Breast epithelium (tissue), 4 donors: ENCODE data around the gene ZNF318. TPM values are rescaled to one million over a fixed set of nuclear protein-coding genes. Genes with fewer than 3 reads are reported as not detected.
"Not testable (repeated sequence)": the region's sequence is repeated elsewhere in the genome, so short reads cannot be mapped to it uniquely, and the experiment has no call there.

Source experiments
- DNase-seq, 2 donors: peaks; one replicate each; pipeline ENCODE4 v3.0.0-alpha.2; 2019; ENCODE audit warnings: low spot score in 2 of 2
- H3K27ac ChIP-seq, 2 donors: fragments of 200-600 bp; sonication (generic) in 1 of 2; one replicate each; pipeline ENCODE4 v1.5.1; 2016 to 2019; ENCODE audit warnings: mild to moderate bottlenecking in 1 of 2
- H3K27me3 ChIP-seq, 2 donors: fragments of 200-600 bp; sonication (generic) in 1 of 2; one replicate each; pipeline versions ENCODE4 v1.5.1 to v1.6.0; 2017 to 2019; ENCODE audit warnings: control low read depth in 1 of 2, mild to moderate bottlenecking in 1 of 2
- H3K36me3 ChIP-seq: fragments of 200-600 bp; one replicate; pipeline ENCODE4 v1.5.1; 2019
- H3K4me1 ChIP-seq, 2 donors: fragments of 200-600 bp; sonication (generic); one replicate each; pipeline ENCODE4 v1.5.1; 2016 to 2019; ENCODE audit warnings: control low read depth in 1 of 2
- H3K4me3 ChIP-seq, 3 donors: fragments of 200-600 bp; sonication (generic); 1 replicate in 2 of 3; 2 replicates in 1 of 3; pipeline ENCODE4 v1.5.1; 2016 to 2019; ENCODE audit warnings: mild to moderate bottlenecking in 3 of 3, moderate library complexity in 2 of 3
- H3K9me3 ChIP-seq, 2 donors: fragments of 200-600 bp; sonication (generic) in 1 of 2; one replicate each; pipeline ENCODE4 v1.5.1; 2016 to 2019; ENCODE audit warnings: control low read depth in 1 of 2
- CTCF ChIP-seq, 3 donors: fragments of 450-650 bp; IDR thresholded peaks; one replicate each; pipeline ENCODE4 v1.5.1; 2016 to 2017; ENCODE audit warnings: antibody characterized with exemption in 3 of 3, mild to moderate bottlenecking in 3 of 3, moderate library complexity in 3 of 3
- POLR2A ChIP-seq: fragments of 450-650 bp; IDR thresholded peaks from one replicate; pipeline ENCODE4 v1.6.1; 2016; ENCODE audit warnings: antibody characterized with exemption, mild to moderate bottlenecking, moderate library complexity
- POLR2AphosphoS5 ChIP-seq, 3 donors: sonication (generic); formaldehyde crosslinking; IDR thresholded peaks; one replicate each; pipeline ENCODE4 v1.6.1; 2017; ENCODE audit warnings: antibody characterized with exemption in 3 of 3
- intact Hi-C: fragments of 100-400 bp; cut with DNase I; formaldehyde crosslinking; loops from one replicate; pipeline ENCODE4 v1.15.1; 2023; ENCODE audit warnings: low total_unique reads
- total RNA-seq, 3 donors: library from RNA; depleted of rRNA; stranded (reverse); fragments of >200 nt; gene quantifications; one replicate each; pipeline ENCODE4 v1.1.0, GENCODE V29; 2016

The ZNF318 gene
- total RNA-seq, 3 donors from 2014 or later, result 15.4 to 19.5 (median 17.4) TPM

GRCh38 chr6:43378631-43379030 lies 9.2 kb upstream of the ZNF318 start:
- intact Hi-C loops, result no loop called here
- DNase-seq, result no peak
- Histone ChIP-seq H3K27ac (no peak overlapping the region), H3K27me3 (no peaks in the 10 kb centered on the region), H3K9me3 (no peaks in the 10 kb centered on the region), H3K36me3 (no peaks in the 10 kb centered on the region), H3K4me3 (no peak overlapping the region), H3K4me1 (no peaks in the 10 kb centered on the region)
- TF ChIP-seq POLR2AphosphoS5 (IDR thresholded peaks at IDR 0.05) (no peak), CTCF (IDR thresholded peaks at IDR 0.05) (no peak), POLR2A (no peak)

DNA sequence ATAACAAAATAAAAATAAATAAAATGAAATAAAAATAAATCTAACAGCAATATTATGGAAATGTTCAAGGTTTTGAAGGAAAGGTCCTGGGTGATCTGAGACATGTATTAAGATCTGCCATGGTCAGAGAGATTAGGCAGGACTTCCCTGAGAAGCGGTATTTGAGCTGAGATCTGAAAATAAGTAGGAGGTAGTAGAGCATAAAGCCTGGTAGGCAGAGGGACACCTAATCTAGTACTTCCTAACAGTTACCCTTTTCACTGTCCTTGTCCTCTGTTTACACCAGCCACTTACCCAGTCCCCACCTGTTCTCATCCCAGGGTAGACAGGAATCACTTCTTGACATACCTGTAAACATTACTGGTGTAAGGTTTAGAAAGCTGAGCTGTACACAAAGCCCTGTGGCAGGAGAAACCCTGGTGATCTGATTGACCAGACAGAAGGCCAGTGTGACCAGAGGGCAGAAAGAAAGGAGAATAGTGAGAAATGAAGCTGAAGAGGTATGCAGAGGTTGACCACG lies 8.3 kb upstream of the ZNF318 start:
- no peaks in the 10 kb centered on the region for H3K9me3 ChIP-seq
- H3K4me3 ChIP-seq, result no peak overlapping the region
- intact Hi-C loops, result no loop called here
- H3K4me1 ChIP-seq, result no peaks in the 10 kb centered on the region
- no peak for DNase-seq
- TF ChIP-seq POLR2AphosphoS5 (IDR thresholded peaks at IDR 0.05), result no peak
- no peaks in the 10 kb centered on the region for H3K36me3 ChIP-seq
- H3K27ac ChIP-seq, result no peak overlapping the region
- no peaks in the 10 kb centered on the region for H3K27me3 ChIP-seq

DNA sequence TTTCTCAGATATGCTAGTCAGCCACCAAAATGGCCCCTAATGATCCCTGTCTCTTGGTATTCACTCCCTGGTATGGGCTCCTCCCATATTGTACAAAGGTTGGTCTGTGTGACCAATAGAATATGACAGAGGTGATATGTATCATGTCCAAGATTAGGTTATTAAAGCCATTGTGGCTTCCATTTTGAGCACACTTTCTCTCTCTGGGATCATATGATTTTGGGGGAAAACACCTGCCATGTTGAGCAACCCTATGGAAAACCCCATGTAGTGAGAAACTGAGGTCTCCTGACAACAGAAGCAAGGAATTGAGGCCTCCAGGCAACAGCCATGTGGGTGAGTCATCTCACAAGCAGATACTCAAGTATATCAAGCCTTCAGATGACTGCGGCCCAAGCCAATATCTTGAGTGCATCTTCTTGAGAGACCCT lies 7.1 kb upstream of the ZNF318 start:
- Histone ChIP-seq H3K4me3 (no peak overlapping the region), H3K27me3 (no peaks in the 10 kb centered on the region), H3K4me1 (no peaks in the 10 kb centered on the region), H3K27ac (no peak overlapping the region), H3K9me3 (no peaks in the 10 kb centered on the region), H3K36me3 (no peaks in the 10 kb centered on the region)
- intact Hi-C loops, result no loop called here
- no peak for TF ChIP-seq POLR2AphosphoS5 (IDR thresholded peaks at IDR 0.05)
- no peak for TF ChIP-seq CTCF (IDR thresholded peaks at IDR 0.05)
- no peak for TF ChIP-seq POLR2A
- no peak for DNase-seq

- H3K4me1 ChIP-seq, result no peaks in the 10 kb centered on the region
- no peak for DNase-seq
- intact Hi-C loops, result no loop called here
- H3K4me3 ChIP-seq, result no peak overlapping the region
- TF ChIP-seq POLR2AphosphoS5 (IDR thresholded peaks at IDR 0.05), result no peak
- TF ChIP-seq CTCF (IDR thresholded peaks at IDR 0.05), result no peak
- no peak for TF ChIP-seq POLR2A
- no peak overlapping the region for H3K27ac ChIP-seq
- no peaks in the 10 kb centered on the region for H3K27me3 ChIP-seq
- no peaks in the 10 kb centered on the region for H3K9me3 ChIP-seq
- H3K36me3 ChIP-seq, result no peaks in the 10 kb centered on the region
Measured at GRCh38 chr6:43375693-43376092, 6.2 kb upstream of the ZNF318 start.

GRCh38 chr6:43373252-43373875 lies 3.9 kb upstream of the ZNF318 start:
- H3K27ac ChIP-seq, result peak overlapping the region in 1 of 2 donors; percentile 29
- H3K4me1 ChIP-seq, result no peaks in the 10 kb centered on the region
- no peaks in the 10 kb centered on the region for H3K36me3 ChIP-seq
- H3K4me3 ChIP-seq, result no peak overlapping the region
- peak in 1 of 2 donors; percentile 64 for DNase-seq
- no peaks in the 10 kb centered on the region for H3K27me3 ChIP-seq
- no peaks in the 10 kb centered on the region for H3K9me3 ChIP-seq
- TF ChIP-seq POLR2A (no peak), POLR2AphosphoS5 (IDR thresholded peaks at IDR 0.05) (no peak), CTCF (IDR thresholded peaks at IDR 0.05) (no peak)
- intact Hi-C loops, result no loop called here

DNA sequence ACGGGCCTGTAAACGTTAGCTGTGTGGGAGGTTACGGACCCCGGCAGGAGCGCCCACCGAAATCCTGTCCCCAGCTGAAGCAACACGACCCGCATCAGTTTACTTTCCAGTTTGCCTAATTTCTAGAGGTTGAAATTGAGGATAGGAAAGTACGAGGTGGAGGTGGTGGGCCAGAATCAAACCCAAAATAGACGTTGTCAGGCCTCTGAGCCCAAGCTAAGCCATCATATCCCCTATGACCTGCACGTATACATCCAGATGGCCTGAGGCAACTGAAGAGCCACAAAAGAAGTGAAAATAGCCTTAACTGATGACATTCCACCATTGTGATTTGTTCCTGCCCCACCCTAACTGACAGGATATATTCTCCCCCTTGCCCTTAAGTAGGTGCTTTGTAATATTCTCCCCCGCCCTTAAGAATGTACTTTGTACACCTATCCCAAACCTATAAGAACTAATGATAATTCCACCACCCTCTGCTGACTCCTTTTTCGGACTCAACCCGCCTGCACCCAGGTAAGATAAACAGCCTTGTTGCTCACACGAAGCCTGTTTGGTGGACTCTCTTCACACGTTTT lies 645 bp upstream of the ZNF318 start:
- intact Hi-C loops, DNase-seq, H3K4me1 ChIP-seq, H3K27me3 ChIP-seq, H3K9me3 ChIP-seq, H3K36me3 ChIP-seq: not testable (repeated sequence)
- H3K4me3 ChIP-seq, result peak overlapping the region; percentile 67 to 93 (median 83)
- peak overlapping the region; percentile 81 to 83 for H3K27ac ChIP-seq
